HG03066 (cell line): ENCODE data around the gene ACTL10.
A peak's percentile ranks its signal among the peaks of the same experiment; 100 is the strongest.

ENCODE experiments used
- ATAC-seq: cut with Tn5 transposase; IDR thresholded peaks from one replicate; pipeline ENCODE4 v1.9.1; 2021; ENCODE audit warnings: low read depth; ENCODE audit not compliant: unreplicated experiment

Gene ACTL10

GRCh38 chr20:33663161-33664084 lies 3.3 kb upstream of the ACTL10 start:
- peak; percentile 46 for ATAC-seq

DNA sequence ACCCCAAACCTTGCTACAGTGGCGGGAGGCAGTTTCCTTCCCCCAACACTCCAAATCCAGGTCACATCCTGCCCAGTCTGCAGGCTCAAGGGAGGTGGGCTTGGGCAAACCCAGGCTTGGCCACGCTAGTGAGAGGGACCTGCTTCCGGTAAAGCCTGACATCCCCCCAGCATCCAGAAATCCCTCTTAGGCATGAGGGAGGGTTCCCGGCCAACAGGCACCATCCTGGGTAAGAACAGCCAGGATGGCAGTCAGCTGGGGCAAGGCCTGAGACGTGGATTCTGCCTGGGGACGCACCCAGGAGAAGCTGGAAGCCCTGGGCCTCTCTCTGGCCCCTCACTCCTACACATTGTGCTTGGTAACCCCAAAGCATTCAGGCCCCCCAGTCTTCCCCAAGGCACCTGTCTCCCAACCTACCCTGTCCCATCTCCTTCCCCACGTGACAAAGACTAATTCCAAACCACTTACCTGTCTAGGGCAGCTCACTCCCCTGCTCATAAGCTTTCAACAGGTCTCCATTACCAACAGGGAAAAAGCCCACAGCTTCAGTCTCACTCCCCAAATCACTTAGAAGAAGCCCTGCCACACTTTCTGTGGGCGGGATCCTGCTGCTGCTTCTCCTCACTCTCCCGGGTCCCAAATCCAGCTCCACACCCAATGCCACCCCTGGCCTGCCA lies 2.5 kb upstream of the ACTL10 start:
- ATAC-seq = no peak

DNA sequence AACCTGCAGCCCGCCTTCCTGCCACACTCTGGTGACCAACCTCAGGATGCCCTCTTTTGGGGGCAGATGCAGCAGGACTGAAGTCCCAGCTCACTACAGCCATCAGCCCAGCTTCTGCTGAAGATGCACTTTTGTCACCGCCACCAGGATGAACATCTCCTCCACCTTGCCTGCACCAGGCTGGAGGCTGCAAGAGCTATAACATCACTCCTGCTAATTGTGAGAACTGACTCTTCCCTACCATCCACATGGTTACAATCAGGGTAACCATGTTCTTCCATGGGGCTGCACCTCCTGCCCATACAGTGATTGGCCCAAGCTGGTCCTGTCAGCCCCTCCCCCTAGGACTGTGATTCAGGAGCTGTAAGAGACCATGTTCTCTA lies 2.0 kb upstream of the ACTL10 start:
- no peak for ATAC-seq

DNA sequence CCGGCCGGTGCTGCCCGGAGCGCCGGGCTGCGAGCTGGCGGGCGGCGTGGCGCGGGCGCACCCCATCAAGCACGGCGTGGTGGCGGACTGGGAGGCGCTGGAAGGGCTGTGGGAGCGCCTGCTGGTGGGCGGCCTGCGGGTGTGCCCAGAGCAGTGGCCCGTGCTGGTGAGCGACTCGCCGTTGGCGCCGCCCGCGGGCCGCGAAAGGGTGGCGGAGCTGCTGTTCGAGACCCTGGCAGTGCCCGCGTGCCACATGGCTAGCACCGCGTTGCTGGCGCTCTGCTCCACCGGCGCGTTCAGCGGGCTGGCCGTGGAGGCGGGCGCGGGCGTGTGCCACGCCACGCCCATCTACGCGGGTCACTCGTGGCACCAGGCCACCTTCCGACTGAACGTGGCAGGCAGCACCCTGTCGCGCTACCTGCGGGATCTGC lies 517 bp downstream of the ACTL10 start:
- no peak for ATAC-seq

DNA sequence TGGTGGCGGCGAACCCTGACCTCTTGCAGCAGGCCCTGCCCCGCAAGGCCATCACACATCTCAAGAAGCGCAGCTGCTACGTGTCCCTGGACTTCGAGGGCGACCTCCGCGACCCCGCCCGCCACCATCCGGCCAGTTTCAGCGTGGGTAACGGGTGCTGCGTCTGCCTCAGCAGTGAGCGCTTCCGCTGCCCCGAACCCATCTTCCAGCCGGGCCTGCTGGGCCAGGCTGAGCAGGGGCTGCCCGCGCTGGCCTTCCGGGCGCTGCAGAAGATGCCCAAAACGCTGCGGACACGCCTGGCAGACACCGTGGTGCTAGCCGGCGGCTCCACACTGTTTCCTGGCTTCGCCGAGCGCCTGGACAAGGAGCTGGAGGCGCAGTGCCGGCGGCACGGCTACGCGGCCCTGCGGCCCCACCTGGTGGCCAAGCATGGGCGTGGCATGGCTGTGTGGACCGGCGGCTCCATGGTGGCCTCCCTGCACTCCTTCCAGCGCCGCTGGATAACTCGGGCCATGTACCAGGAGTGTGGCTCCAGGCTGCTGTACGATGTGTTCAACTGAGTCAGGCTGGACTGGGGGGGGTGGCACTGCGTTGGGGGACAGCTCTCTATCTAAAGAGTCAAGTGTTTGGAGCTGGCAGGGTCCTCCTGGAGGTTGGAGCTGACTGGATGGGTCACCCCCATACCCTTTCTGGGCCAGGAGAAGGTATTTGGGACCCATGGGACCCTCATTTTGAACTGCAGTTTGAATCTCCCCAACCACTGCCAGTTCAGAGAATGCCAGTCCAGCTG lies 1.1 kb downstream of the ACTL10 start:
- ATAC-seq = no peak

DNA sequence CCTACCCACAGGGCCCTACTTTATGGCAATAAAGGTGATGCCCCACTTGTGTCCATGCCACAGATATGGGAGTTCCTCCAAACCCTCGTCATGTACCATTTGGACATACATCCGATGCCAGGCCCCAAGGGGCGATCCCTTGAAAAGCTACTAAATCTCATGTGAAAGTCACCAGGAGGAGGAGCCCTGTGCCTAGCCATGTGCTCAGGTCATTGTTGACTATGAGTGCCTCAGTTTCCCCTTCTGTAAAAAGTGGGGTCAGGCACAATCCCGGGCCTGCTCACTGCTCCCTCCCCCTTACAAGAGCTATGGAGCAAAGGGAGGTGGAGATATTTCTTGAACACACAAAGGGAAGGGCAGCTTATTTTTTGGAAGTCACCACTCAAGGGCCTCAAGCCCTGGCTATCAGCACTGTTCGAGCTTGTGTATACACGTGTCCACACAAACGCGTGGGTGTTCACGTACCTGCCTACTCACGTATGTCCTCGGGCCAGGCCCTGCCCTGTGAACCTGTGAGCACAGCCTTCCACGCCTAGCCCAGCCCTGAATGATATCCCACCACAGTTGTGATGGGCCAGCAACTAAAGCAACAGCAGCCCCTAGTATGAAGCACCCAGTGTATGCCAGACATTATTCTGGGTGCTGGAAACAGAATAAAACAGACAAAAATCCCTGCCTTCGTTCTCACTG lies 1.9 kb downstream of the ACTL10 start:
- no peak for ATAC-seq

DNA sequence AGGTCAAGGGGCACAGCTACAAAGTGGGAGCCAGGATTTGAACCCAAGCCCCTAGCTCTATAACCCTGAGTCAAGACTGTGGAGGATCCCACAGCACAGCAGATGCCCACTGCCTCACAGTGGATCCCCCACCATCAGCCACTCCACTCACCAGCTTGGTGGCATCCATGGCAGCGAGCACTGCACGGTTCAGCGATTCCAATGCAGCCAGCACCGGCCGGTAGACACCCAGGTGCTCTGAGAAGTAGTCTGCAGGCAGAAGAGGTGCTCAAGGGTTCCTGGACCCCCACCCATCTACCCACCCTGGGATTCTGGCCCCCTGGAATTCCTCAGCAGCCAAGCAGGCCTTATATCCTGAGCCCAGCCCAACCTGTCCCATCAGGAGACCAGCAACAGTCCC lies 2.5 kb downstream of the ACTL10 start:
- ATAC-seq = no peak

GRCh38 chr20:33669873-33670640 lies 3.3 kb downstream of the ACTL10 start:
- ATAC-seq = no peak

DNA sequence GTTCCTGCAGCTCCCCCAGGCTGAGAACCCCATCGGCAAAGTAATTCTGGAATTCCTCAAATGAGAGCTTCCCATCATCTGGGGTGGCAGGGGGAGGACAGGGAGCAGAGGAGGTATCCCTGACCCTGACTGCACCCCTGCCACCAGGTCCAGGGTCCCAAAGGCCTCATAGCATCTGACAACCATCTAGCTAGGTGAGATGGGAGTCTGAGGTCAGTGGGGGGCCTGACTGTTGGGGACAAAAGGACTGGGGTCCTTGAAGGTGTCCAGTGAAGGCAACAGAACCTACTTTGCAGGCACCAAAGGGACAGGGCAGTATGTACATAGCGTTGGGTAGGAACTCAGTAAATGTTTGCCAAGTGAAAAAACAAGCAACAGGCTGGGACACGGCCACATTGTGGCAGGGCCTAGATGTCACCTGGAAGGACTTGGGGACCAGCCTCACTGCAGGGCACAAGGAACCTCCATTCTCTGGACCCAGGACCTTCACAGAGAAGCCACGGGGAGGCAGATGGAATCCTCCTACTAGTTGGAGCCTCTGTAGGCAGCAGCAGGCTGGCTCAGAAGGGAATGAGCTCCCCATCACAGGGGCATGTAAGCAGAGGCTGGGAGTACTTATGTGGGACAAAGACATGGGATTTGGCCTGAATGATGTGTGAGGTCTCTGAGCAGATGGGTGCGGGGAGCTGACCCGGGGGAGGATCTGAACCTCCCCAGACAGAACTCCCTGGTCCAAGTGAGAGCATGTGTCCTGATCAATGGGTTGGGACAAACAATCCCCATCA lies 4.2 kb downstream of the ACTL10 start:
- no peak for ATAC-seq

DNA sequence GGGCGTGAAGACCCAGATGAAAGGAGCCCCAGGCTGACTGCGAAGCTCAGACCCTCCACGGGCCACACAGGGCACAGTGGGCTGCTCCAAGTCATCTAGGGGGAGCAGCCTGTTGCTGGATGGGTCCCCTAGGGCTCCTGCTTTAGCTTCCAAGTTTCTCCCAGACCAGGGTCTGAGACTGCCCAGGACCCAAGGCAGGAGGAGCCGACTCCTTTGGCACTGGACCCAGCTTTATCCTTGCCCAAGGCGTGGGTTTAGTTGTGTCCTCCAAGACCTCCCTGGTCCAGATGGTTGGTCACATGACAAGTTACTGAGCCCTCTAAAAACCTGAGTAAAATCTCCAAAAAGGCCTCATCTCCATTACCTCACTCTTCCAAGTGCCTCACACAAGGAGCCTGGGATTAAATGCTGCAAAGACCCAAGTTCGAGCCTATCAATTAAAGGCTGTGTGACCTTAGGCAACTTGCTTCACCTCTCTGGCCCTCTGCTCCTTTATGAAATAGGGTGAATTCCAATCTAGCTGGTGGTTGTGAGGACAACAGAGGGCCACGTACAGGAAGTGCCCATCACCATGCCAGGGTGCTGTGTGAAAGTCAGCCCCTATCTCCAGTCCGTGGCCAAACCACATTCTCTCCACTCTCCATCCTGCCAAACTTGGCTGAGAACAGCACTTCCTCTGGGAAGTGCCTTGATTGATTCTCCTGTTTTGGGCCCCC lies 5.0 kb downstream of the ACTL10 start:
- ATAC-seq = no peak

DNA sequence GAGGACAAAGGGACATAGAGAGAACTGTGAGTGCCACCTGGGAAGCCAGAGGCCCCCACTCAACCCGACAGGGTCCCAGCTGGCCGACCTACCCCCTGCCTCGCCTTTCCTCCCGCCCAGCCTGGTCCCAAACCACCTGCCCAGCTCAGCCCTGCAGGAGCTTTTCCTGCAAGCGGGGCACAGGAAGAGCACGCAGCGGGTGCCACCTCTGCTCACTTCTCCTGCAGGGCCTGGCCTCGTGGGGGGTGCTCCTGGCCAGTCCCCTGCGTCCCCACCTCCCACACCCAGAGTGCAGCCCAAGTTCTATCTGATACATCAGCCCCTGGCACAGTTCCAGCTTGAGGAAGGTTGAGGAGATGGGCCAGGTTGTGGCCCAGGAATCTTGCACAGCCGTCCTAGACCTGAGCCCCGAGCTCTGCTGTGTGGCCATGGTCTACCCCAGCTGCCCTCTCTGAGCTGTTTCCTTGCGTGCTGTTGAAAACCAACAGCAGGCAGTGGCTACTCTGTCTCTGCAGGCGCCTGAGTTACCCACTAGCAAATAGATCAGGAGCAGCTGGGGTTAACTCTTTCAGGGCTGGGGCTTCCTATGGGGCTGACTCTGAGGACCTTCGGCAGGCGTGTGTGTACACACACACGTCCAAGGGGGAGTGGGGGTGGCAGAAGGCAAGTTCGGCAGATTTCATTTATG lies 5.8 kb downstream of the ACTL10 start:
- ATAC-seq = no peak

- ATAC-seq = no peak
Observed at GRCh38 chr20:33673114-33673409, 6.3 kb downstream of the ACTL10 start.

GRCh38 chr20:33673410-33674293 lies 6.9 kb downstream of the ACTL10 start:
- ATAC-seq = no peak

GRCh38 chr20:33674294-33675135 lies 7.8 kb downstream of the ACTL10 start, which contains the start of gene NECAB3:
Gene NECAB3 (minus strand): TSS chr20:33674428. CDS start chr20:33674352, 76 bp downstream.
- ATAC-seq = no peak

DNA sequence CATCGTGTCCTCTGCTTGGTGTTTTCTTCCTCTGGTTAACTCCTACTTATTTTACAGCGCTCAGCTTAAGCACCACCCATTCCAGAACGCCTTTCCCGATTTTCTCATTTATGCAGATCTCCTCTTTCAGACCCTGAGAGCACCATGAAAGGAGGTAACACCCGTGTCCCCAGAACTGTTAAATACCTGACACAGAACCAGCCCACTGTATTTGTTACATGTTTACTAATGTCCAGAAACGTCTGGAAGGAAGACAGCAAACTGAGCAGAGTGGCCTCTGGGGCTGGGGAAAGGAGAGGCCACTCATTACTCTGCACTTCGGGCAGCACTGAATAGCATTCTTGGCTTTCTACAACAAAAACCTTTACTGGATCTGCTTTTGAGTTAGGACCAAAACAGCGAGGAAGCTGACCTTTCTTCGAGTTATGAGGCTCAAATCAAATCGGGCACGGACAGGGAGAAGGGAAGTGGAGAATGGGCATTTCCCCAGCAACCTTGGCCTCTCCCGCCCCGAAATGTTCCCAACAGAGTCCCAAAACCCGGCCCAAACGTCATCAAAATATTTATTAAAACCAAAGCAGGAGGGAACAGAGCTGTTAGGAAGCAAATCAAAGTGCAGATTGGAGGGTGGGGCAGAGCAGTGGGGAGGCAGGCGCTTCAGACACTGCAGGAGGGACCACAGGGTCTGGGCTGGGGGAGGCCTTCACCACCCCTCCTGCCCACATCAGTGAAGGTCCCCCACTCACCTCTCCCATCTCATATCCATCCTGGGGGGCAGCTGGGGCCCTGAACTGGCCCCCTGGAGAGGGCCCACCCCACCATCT lies 8.6 kb downstream of the ACTL10 start:
- ATAC-seq = no peak
